Liver (tissue), 9 donors: ENCODE measurements around the gene ID1. TPM values are rescaled to one million over a fixed set of nuclear protein-coding genes. Genes with fewer than 3 reads are reported as not detected.

Experiments
- DNase-seq: peaks from one replicate; pipeline ENCODE4 v3.0.0-alpha.2; 2017; ENCODE audit warnings: low spot score
- H3K27ac ChIP-seq, 2 donors: one replicate each; pipeline ENCODE4 v1.7.0; 2013; ENCODE audit warnings: inconsistent platforms in 2 of 2, low read length in 2 of 2, control low read depth in 1 of 2, low read depth in 1 of 2, mild to moderate bottlenecking in 1 of 2
- H3K27me3 ChIP-seq, 4 donors: one replicate each; pipeline versions ENCODE4 v1.6.1 to v1.7.0; 2013; ENCODE audit warnings: low read length in 3 of 4, inconsistent platforms in 1 of 4, mild to moderate bottlenecking in 1 of 4, moderate library complexity in 1 of 4; ENCODE audit not compliant: control insufficient read depth in 4 of 4, insufficient read depth in 4 of 4
- H3K36me3 ChIP-seq, 4 donors: one replicate each; pipeline versions ENCODE4 v1.6.1 to v1.7.0; 2013; ENCODE audit warnings: low read length in 3 of 4, mild to moderate bottlenecking in 3 of 4, low read depth in 1 of 4, moderate library complexity in 1 of 4; ENCODE audit not compliant: control insufficient read depth in 4 of 4, insufficient read depth in 3 of 4
- H3K4me1 ChIP-seq, 4 donors: one replicate each; pipeline versions ENCODE4 v1.6.1 to v1.7.0; 2013; ENCODE audit warnings: low read length in 3 of 4, mild to moderate bottlenecking in 3 of 4, moderate library complexity in 1 of 4; ENCODE audit not compliant: control insufficient read depth in 4 of 4, insufficient read depth in 4 of 4
- H3K4me3 ChIP-seq, 3 donors: one replicate each; pipeline versions ENCODE4 v1.6.1 to v1.7.0; 2013; ENCODE audit warnings: low read length in 3 of 3, control low read depth in 1 of 3, low read depth in 1 of 3, mild to moderate bottlenecking in 1 of 3
- H3K9ac ChIP-seq, 2 donors: one replicate each; pipeline ENCODE4 v1.7.0; 2013; ENCODE audit warnings: low read length in 2 of 2, mild to moderate bottlenecking in 2 of 2, moderate library complexity in 2 of 2, control low read depth in 1 of 2, low read depth in 1 of 2
- H3K9me3 ChIP-seq, 4 donors: one replicate each; pipeline versions ENCODE4 v1.6.1 to v1.7.0; 2013; ENCODE audit warnings: low read length in 3 of 4; ENCODE audit not compliant: control insufficient read depth in 4 of 4
- ATF3 ChIP-seq: IDR thresholded peaks from 2 replicates; pipeline ENCODE4 v1.6.1; 2016; ENCODE audit warnings: antibody characterized with exemption
- EGR1 ChIP-seq, 2 donors: IDR thresholded peaks; 2 replicates each; pipeline ENCODE4 v1.6.1; 2016 to 2018; ENCODE audit warnings: antibody characterized with exemption in 2 of 2, low read depth in 2 of 2
- FOXA1 ChIP-seq: IDR thresholded peaks from 2 replicates; pipeline ENCODE4 v1.6.1; 2016; ENCODE audit warnings: antibody characterized with exemption
- FOXA2 ChIP-seq: IDR thresholded peaks from 2 replicates; pipeline ENCODE4 v1.6.1; 2016; ENCODE audit warnings: antibody characterized with exemption
- GABPA ChIP-seq, 2 donors: IDR thresholded peaks in 1 of 2; conservative IDR thresholded peaks in 1 of 2; 2 replicates each; pipeline ENCODE4 v1.6.1; 2016; ENCODE audit warnings: antibody characterized with exemption in 2 of 2, mild to moderate bottlenecking in 1 of 2, moderate library complexity in 1 of 2
- HNF4A ChIP-seq, 2 donors: conservative IDR thresholded peaks; 2 replicates each; pipeline ENCODE4 v1.6.1; 2016; ENCODE audit warnings: antibody characterized with exemption in 2 of 2, mild to moderate bottlenecking in 2 of 2
- JUND ChIP-seq, 2 donors: IDR thresholded peaks; 2 replicates each; pipeline ENCODE4 v1.6.1; 2016; ENCODE audit warnings: antibody characterized with exemption in 2 of 2
- MAX ChIP-seq: IDR thresholded peaks from 2 replicates; pipeline ENCODE4 v1.6.1; 2016; ENCODE audit warnings: antibody characterized with exemption
- NR2F2 ChIP-seq: IDR thresholded peaks from 2 replicates; pipeline ENCODE4 v1.6.1; 2016; ENCODE audit warnings: antibody characterized with exemption
- RAD21 ChIP-seq, 2 donors: IDR thresholded peaks; 2 replicates each; pipeline ENCODE4 v1.6.1; 2016; ENCODE audit warnings: antibody characterized with exemption in 2 of 2, mild to moderate bottlenecking in 2 of 2
- REST ChIP-seq: IDR thresholded peaks from 2 replicates; pipeline ENCODE4 v1.6.1; 2016; ENCODE audit warnings: antibody characterized with exemption, mild to moderate bottlenecking
- RXRA ChIP-seq, 2 donors: IDR thresholded peaks; 2 replicates each; pipeline ENCODE4 v1.6.1; 2017 to 2018; ENCODE audit warnings: antibody characterized with exemption in 2 of 2, mild to moderate bottlenecking in 1 of 2
- SP1 ChIP-seq: IDR thresholded peaks from 2 replicates; pipeline ENCODE4 v1.6.1; 2018; ENCODE audit warnings: antibody characterized with exemption, mild to moderate bottlenecking
- TAF1 ChIP-seq: conservative IDR thresholded peaks from 2 replicates; pipeline ENCODE4 v1.6.1; 2016; ENCODE audit warnings: antibody characterized with exemption, mild to moderate bottlenecking
- YY1 ChIP-seq: IDR thresholded peaks from 2 replicates; pipeline ENCODE4 v1.6.1; 2016; ENCODE audit warnings: antibody characterized with exemption, mild to moderate bottlenecking
- ZBTB33 ChIP-seq: IDR thresholded peaks from 2 replicates; pipeline ENCODE4 v1.6.1; 2016; ENCODE audit warnings: antibody characterized with exemption
- WGBS: extraction: QIAGEN DNeasy Blood & Tissue Kit; methylation state at CpG from one replicate; pipeline ENCODE4 v1.1.7; 2013; 5-methylcytosine and 5-hydroxymethylcytosine counted together
- polyA plus RNA-seq, 2 donors: library from polyadenylated mRNA; stranded (reverse) in 1 of 2; unstranded in 1 of 2; fragments of 200-250 nt in 1 of 2; fragments of >200 nt in 1 of 2; fragmentation: Nextera tagmentation in 1 of 2; extraction: Ambion mirVana in 1 of 2; gene quantifications; one replicate each; pipeline versions ENCODE4 v1.2.1 to v1.2.3, GENCODE V29; 2013 to 2015
- total RNA-seq, 2 donors: library from RNA; depleted of rRNA; stranded (reverse); fragments of >200 nt; gene quantifications; one replicate each; pipeline ENCODE4 v1.2.3, GENCODE V29; 2014
- donor health status: healthy.
- donor health status: healthy.
- donor health status: healthy.
- donor health status: healthy.
- donor health status: healthy.

Gene ID1
- total and polyA plus RNA-seq, 4 donors, result 33.9 to 117 (median 71.2) TPM

- no peaks in the 10 kb centered on the region for H3K9me3 ChIP-seq
- no peak for TF ChIP-seq YY1
- no peak for TF ChIP-seq TAF1
- TF ChIP-seq JUND (IDR thresholded peaks at IDR 0.05), result no peak
- no peak for TF ChIP-seq RAD21 (IDR thresholded peaks at IDR 0.05)
- TF ChIP-seq FOXA1, result no peak
- no peak for TF ChIP-seq ZBTB33
- TF ChIP-seq ATF3, result no peak
- no peak for TF ChIP-seq FOXA2
- TF ChIP-seq EGR1 (IDR thresholded peaks at IDR 0.05; ENCODE audit: low read depth in 2 of 2), result no peak
- TF ChIP-seq NR2F2, result no peak
- no peak overlapping the region for H3K27ac ChIP-seq
- H3K36me3 ChIP-seq, result no peaks in the 10 kb centered on the region
- H3K9ac ChIP-seq, result no peak overlapping the region
- H3K4me1 ChIP-seq, result peaks cover 0 to 3% (median 0%) of the 10 kb centered on the region in 4 donors
- H3K27me3 ChIP-seq, result peaks cover 0 to 2% (median 0%) of the 10 kb centered on the region in 4 donors
- no peak overlapping the region for H3K4me3 ChIP-seq
- WGBS, result 77% methylated on average over 4 of the region's 4 CpGs
- DNase-seq, result no peak
These were observed 33.7 kb downstream of the ID1 start for GRCh38 chr20:31638816-31639215.

- Histone ChIP-seq H3K4me3 (no peak overlapping the region), H3K9ac (no peak overlapping the region), H3K9me3 (no peaks in the 10 kb centered on the region), H3K27me3 (peaks cover 0 to 2% (median 0%) of the 10 kb centered on the region in 4 donors), H3K27ac (no peak overlapping the region), H3K36me3 (no peaks in the 10 kb centered on the region), H3K4me1 (no peaks in the 10 kb centered on the region)
- TF ChIP-seq JUND (IDR thresholded peaks at IDR 0.05), result no peak
- no peak for TF ChIP-seq RAD21 (IDR thresholded peaks at IDR 0.05)
- no peak for TF ChIP-seq HNF4A (conservative IDR thresholded peaks at IDR 0.05)
- no peak for TF ChIP-seq RXRA (IDR thresholded peaks at IDR 0.05)
- no peak for TF ChIP-seq ZBTB33
- TF ChIP-seq SP1, result no peak
- no peak for TF ChIP-seq REST
- no peak for TF ChIP-seq TAF1
- no peak for TF ChIP-seq EGR1 (IDR thresholded peaks at IDR 0.05; ENCODE audit: low read depth in 2 of 2)
- no peak for TF ChIP-seq GABPA (IDR thresholded peaks at IDR 0.05 in 1 of 2, conservative IDR thresholded peaks at IDR 0.05 in 1 of 2)
- TF ChIP-seq FOXA1, result no peak
- no peak for TF ChIP-seq MAX
- TF ChIP-seq NR2F2, result no peak
- TF ChIP-seq ATF3, result no peak
- TF ChIP-seq YY1, result no peak
- 77% methylated on average over 3 of the region's 3 CpGs for WGBS
- no peak for DNase-seq
These were observed 35.2 kb downstream of the ID1 start for GRCh38 chr20:31640259-31640658.
